LNCAP (cell line): ENCODE data around the gene TMEM222.

Source experiments
- TF ChIP-seq, protein P1 (sequence below): fragments of 450-650 bp; IDR thresholded peaks from 2 replicates; pipeline ENCODE4 v1.5.1; 2017; ENCODE audit warnings: mild to moderate bottlenecking

The TMEM222 gene

GRCh38 chr1:27339213-27339612, 17.2 kb downstream of the TMEM222 start:
- TF ChIP-seq, protein P1, sequence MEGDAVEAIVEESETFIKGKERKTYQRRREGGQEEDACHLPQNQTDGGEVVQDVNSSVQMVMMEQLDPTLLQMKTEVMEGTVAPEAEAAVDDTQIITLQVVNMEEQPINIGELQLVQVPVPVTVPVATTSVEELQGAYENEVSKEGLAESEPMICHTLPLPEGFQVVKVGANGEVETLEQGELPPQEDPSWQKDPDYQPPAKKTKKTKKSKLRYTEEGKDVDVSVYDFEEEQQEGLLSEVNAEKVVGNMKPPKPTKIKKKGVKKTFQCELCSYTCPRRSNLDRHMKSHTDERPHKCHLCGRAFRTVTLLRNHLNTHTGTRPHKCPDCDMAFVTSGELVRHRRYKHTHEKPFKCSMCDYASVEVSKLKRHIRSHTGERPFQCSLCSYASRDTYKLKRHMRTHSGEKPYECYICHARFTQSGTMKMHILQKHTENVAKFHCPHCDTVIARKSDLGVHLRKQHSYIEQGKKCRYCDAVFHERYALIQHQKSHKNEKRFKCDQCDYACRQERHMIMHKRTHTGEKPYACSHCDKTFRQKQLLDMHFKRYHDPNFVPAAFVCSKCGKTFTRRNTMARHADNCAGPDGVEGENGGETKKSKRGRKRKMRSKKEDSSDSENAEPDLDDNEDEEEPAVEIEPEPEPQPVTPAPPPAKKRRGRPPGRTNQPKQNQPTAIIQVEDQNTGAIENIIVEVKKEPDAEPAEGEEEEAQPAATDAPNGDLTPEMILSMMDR: no peak

DNA sequence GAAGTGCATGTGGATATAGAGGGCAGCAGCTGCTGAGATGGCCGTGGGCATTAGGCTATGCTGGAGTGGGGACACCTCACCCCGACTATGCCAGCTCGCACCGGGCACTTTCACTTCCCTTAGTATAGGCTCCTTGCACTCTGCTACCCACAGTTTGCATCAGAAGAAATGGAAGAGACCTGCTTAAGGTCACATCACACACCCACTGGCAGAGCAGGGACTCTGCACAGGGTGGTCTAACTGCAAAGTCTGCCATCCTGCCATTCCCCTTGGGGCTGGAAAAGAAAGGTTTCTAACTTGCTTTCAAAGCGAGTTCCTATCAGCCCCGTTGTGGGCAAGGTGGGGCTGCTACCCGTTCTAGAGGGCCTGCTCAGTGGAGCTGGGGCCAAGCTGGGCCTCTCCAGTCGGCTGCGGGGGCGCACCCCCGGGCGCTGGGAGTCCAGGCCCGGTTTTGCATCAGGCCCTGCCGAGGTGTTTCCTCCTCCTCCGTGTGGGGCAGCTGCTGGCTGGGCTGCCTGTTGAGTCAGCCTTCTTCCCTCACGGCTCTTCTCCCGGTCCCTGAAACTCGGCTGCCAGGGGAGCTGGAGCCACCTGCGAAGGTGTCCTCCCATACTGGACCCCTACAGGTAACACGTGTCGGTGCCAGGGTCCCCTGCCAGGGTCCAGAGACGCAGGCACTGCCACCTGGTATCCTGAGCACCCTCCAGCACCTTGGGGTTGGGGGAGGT, 19.7 kb downstream of the TMEM222 start, which contains the start of gene SYTL1:
SYTL1 (plus strand) TSS at position 498 of the 728 bp plus-strand sequence. CDS start 3,313 bp downstream, outside the sequence.
- TF ChIP-seq, protein P1: no peak

DNA sequence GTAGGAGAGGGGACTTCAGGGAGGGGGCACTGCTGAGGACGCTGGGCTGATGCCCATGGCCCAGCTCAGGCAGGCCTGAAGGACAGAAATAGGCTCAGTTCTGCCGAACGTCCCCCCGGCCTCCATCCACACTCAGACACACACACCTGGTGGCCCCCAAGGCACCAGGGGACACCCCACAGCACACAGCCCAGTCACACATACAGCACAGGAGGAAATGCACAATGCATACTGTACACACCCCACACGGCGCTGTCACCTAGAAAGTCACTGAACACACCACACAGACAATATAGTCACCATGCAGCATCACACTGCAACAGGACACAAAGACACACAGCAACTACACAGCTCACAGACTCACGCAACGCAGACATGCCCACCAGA, 20.4 kb downstream of the TMEM222 start:
- TF ChIP-seq, protein P1: no peak

- TF ChIP-seq, protein P1: no peak
These were observed 21.0 kb downstream of the TMEM222 start for GRCh38 chr1:27342778-27343638.

DNA sequence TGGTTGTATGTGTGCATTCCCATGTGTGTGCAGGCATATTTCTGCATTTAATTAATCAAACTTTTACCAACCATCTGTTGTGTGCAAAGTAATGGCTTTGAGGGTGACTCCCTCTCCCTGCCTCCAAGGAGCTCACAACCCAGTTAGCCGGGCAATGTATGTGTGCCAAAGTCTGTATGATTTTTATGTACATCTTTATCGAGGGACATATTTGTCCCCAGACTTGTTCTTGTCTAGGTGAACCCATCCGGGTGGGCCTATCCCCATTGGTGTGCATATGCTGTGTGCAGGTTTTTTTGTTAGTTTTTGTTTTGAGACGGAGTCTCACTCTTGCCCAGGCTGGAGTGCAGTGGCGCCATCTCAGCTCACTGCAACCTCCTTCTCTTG, 21.7 kb downstream of the TMEM222 start:
- TF ChIP-seq, protein P1: no peak

DNA sequence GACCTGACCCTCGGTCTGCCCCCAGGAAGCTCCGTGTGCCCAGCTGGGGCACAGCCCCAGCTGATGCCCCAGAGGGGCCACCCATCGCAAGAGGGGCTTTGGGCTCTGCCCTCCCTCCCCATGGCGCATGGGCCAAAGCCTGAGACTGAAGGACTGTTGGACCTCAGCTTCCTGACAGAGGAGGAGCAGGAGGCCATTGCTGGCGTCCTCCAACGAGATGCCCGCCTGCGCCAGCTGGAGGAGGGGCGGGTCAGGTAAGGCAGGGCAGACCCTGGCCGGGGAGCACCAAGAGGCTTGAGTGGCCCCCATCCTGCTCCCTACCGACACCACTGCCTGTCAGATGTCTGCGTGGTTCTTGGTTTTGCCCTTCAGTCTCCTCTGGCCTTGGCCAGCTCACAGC, 23.3 kb downstream of the TMEM222 start:
- TF ChIP-seq, protein P1: no peak

DNA sequence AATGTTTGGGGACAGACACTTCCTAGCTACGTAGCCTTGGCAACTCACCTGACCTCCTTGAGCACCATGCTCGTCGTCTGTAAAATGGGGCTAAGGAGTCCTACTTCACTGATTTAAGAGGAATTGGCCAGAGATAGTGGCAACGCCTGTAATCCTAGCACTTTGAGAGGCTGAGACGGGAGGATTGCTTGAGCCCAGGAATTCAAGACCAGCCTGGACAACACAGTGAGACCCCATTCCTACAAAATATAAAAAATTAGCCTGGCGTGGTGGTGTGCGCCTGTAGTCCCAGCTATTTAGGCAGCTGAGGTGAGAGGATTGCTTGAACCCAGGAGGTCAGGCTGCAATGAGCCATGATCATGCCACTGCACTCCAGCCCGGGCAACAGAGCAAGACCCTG, 24.4 kb downstream of the TMEM222 start:
- TF ChIP-seq, protein P1: no peak
